ENCODE measurements around the gene KATNAL2. TPM values are rescaled to one million over a fixed set of nuclear protein-coding genes. Genes with fewer than 3 reads are reported as not detected.
A peak's percentile ranks its signal among the peaks of the same experiment; 100 is the strongest.
"Not testable (repeated sequence)": the region's sequence is repeated elsewhere in the genome, so short reads cannot be mapped to it uniquely, and the experiment has no call there.

The KATNAL2 gene
- total RNA-seq, 1 experiment from 2014 or later: 4.0 TPM

- peak; percentile 94 for DNase-seq (ENCODE audit: low read depth)
These were observed 22.0 kb downstream of the KATNAL2 start for GRCh38 chr18:46939337-46939963.

- DNase-seq (ENCODE audit: low read depth): peak; percentile 11
These were observed 22.7 kb downstream of the KATNAL2 start for GRCh38 chr18:46939998-46940571.

- DNase-seq (ENCODE audit: low read depth): no peak
These were observed 25.2 kb downstream of the KATNAL2 start for GRCh38 chr18:46942646-46943045.

- DNase-seq (ENCODE audit: low read depth): peak; percentile 12
These were observed 29.4 kb downstream of the KATNAL2 start for GRCh38 chr18:46946656-46947282.

GRCh38 chr18:46950064-46950656 lies 32.8 kb downstream of the KATNAL2 start:
- DNase-seq (ENCODE audit: low read depth): peak; percentile 32

GRCh38 chr18:46953195-46953594 lies 35.8 kb downstream of the KATNAL2 start:
- DNase-seq (ENCODE audit: low read depth): peak; percentile 81

GRCh38 chr18:46958209-46958608 lies 40.8 kb downstream of the KATNAL2 start:
- no peak for DNase-seq (ENCODE audit: low read depth)

GRCh38 chr18:46963656-46964578 lies 46.5 kb downstream of the KATNAL2 start:
- DNase-seq (ENCODE audit: low read depth): not testable (repeated sequence)

- not testable (repeated sequence) for DNase-seq (ENCODE audit: low read depth)
These were observed 47.3 kb downstream of the KATNAL2 start for GRCh38 chr18:46964579-46965293.

GRCh38 chr18:46966266-46966665 lies 48.9 kb downstream of the KATNAL2 start:
- not testable (repeated sequence) for DNase-seq (ENCODE audit: low read depth)

GRCh38 chr18:46969551-46969950 lies 52.1 kb downstream of the KATNAL2 start:
- not testable (repeated sequence) for DNase-seq (ENCODE audit: low read depth)

- DNase-seq (ENCODE audit: low read depth): not testable (repeated sequence)
These were observed 102.5 kb downstream of the KATNAL2 start for GRCh38 chr18:47019870-47020269.

- DNase-seq (ENCODE audit: low read depth): not testable (repeated sequence)
These were observed 103.4 kb downstream of the KATNAL2 start for GRCh38 chr18:47020757-47021156.

- DNase-seq (ENCODE audit: low read depth): not testable (repeated sequence)
These were observed 105.4 kb downstream of the KATNAL2 start for GRCh38 chr18:47022821-47023220.

GRCh38 chr18:47023769-47024465 lies 106.5 kb downstream of the KATNAL2 start:
- DNase-seq (ENCODE audit: low read depth): not testable (repeated sequence)

GRCh38 chr18:47025557-47026174 lies 108.3 kb downstream of the KATNAL2 start:
- DNase-seq (ENCODE audit: low read depth): not testable (repeated sequence)

GRCh38 chr18:47028738-47029137 lies 111.3 kb downstream of the KATNAL2 start:
- DNase-seq (ENCODE audit: low read depth): not testable (repeated sequence)

GRCh38 chr18:47029684-47030353 lies 112.4 kb downstream of the KATNAL2 start:
- not testable (repeated sequence) for DNase-seq (ENCODE audit: low read depth)

GRCh38 chr18:47030887-47031286 lies 113.5 kb downstream of the KATNAL2 start:
- not testable (repeated sequence) for DNase-seq (ENCODE audit: low read depth)

Data from M059J (cell line).